ENCODE results near the gene BLCAP.

BLCAP gene

DNA sequence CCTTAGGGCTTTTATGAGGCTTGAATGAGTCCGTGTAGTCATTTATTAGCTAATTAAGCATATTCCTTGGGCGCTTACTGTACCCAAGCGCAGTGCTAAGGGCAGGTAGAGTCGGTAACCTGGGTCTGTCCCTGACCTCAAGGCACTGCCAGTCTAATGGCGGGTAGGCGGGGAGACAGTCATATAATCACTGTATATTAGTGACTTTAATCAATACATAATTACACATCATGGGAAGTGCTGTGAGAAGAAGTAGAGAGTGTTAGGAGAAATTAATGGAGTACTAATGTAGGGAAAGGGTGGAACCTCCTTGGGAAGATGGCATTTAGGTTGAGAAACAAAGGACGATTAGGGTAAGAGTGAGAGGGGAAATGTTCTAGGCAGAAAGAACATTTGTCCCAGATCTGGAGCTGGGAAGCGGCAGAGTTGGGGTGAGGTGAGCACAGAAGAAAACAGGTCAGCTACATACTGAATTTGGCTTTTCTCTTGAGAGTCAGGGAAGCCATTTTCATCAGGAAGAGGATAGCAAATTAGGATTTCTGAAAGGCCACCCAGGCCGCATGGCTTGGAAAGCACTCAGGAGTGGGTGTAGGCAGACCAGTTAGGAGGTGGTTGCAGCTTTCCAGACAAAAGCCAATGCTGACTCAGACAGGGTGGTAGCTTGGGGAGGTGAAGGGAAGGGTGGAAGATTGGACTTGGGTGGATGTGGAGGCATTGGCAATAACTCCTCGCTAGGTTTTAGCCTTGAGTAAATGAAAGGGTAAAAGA is 954 bp upstream of the BLCAP start (continued):
- TF ChIP-seq, protein P1, sequence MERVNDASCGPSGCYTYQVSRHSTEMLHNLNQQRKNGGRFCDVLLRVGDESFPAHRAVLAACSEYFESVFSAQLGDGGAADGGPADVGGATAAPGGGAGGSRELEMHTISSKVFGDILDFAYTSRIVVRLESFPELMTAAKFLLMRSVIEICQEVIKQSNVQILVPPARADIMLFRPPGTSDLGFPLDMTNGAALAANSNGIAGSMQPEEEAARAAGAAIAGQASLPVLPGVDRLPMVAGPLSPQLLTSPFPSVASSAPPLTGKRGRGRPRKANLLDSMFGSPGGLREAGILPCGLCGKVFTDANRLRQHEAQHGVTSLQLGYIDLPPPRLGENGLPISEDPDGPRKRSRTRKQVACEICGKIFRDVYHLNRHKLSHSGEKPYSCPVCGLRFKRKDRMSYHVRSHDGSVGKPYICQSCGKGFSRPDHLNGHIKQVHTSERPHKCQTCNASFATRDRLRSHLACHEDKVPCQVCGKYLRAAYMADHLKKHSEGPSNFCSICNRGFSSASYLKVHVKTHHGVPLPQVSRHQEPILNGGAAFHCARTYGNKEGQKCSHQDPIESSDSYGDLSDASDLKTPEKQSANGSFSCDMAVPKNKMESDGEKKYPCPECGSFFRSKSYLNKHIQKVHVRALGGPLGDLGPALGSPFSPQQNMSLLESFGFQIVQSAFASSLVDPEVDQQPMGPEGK (CRISPR knock-in tag; IDR thresholded peaks at IDR 0.05; ENCODE audit: borderline replicate concordance): no peak
- TF ChIP-seq, protein P2, sequence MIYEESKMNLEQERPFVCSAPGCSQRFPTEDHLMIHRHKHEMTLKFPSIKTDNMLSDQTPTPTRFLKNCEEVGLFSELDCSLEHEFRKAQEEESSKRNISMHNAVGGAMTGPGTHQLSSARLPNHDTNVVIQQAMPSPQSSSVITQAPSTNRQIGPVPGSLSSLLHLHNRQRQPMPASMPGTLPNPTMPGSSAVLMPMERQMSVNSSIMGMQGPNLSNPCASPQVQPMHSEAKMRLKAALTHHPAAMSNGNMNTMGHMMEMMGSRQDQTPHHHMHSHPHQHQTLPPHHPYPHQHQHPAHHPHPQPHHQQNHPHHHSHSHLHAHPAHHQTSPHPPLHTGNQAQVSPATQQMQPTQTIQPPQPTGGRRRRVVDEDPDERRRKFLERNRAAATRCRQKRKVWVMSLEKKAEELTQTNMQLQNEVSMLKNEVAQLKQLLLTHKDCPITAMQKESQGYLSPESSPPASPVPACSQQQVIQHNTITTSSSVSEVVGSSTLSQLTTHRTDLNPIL (CRISPR knock-in tag; IDR thresholded peaks at IDR 0.05; ENCODE audit: low read depth): no peak
- TF ChIP-seq ESRRG (CRISPR knock-in tag; IDR thresholded peaks at IDR 0.05): no peak
- TF ChIP-seq ZFP30 (CRISPR knock-in tag; IDR thresholded peaks at IDR 0.05): no peak
- no peak for TF ChIP-seq SNAI2 (CRISPR knock-in tag; IDR thresholded peaks at IDR 0.05)
- TF ChIP-seq, protein P3, sequence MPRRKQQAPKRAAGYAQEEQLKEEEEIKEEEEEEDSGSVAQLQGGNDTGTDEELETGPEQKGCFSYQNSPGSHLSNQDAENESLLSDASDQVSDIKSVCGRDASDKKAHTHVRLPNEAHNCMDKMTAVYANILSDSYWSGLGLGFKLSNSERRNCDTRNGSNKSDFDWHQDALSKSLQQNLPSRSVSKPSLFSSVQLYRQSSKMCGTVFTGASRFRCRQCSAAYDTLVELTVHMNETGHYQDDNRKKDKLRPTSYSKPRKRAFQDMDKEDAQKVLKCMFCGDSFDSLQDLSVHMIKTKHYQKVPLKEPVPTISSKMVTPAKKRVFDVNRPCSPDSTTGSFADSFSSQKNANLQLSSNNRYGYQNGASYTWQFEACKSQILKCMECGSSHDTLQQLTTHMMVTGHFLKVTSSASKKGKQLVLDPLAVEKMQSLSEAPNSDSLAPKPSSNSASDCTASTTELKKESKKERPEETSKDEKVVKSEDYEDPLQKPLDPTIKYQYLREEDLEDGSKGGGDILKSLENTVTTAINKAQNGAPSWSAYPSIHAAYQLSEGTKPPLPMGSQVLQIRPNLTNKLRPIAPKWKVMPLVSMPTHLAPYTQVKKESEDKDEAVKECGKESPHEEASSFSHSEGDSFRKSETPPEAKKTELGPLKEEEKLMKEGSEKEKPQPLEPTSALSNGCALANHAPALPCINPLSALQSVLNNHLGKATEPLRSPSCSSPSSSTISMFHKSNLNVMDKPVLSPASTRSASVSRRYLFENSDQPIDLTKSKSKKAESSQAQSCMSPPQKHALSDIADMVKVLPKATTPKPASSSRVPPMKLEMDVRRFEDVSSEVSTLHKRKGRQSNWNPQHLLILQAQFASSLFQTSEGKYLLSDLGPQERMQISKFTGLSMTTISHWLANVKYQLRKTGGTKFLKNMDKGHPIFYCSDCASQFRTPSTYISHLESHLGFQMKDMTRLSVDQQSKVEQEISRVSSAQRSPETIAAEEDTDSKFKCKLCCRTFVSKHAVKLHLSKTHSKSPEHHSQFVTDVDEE (CRISPR knock-in tag; IDR thresholded peaks at IDR 0.05): no peak
- no peak for TF ChIP-seq PPARA (CRISPR knock-in tag; IDR thresholded peaks at IDR 0.05; ENCODE audit: borderline replicate concordance)

DNA sequence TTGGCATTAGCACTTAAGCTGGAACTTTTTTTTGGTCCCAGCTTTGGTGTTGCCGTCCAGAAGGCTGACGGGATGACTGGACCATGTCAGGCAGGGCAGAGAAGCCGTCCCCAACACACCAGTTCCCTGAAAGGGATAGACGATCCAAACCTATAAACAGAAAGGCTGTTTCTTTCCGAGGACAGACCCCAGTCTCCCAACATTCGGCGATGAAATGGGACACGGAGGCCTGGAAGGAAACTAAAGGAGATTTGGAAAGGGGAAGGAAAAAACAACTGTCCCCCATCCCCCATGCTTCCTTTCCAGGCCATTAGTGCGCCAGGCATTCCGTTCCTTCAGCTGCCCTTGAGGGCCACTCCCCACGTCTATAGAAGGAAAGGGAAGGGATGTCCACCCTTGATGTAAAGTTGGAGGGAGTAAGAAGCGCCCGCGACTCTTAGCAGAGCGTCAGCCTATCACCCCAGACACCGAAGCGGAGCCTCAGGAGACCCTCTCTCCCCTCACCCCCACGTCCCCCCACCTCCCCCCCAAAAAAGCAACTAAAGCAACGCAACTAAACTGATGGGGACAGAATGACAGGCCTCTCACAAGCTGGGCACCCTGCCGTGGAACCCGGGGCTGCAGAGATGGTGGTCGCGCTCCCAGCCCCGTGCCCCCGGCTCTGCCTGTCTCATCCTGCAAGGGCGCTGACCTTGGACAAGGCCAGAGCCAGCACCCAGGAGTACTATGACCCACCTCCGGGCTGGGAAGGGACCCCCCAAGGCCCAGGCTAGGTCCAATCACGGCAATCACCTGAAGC is 638 bp downstream of the BLCAP start:
- no peak for TF ChIP-seq BACH2 (CRISPR knock-in tag; IDR thresholded peaks at IDR 0.05; ENCODE audit: borderline replicate concordance)
- no peak for TF ChIP-seq ZC3H10 (CRISPR knock-in tag; IDR thresholded peaks at IDR 0.05)
- TF ChIP-seq ZFP30 (CRISPR knock-in tag; IDR thresholded peaks at IDR 0.05): no peak
- no peak for TF ChIP-seq PPARA (CRISPR knock-in tag; IDR thresholded peaks at IDR 0.05; ENCODE audit: borderline replicate concordance)
- no peak for TF ChIP-seq TCF4 (CRISPR knock-in tag; IDR thresholded peaks at IDR 0.05; ENCODE audit: borderline replicate concordance)
- no peak for TF ChIP-seq ZFP3 (CRISPR knock-in tag; IDR thresholded peaks at IDR 0.05)
- no peak for TF ChIP-seq TOX (CRISPR knock-in tag; IDR thresholded peaks at IDR 0.05; ENCODE audit: borderline replicate concordance)
- no peak for TF ChIP-seq ZNF70 (CRISPR knock-in tag; IDR thresholded peaks at IDR 0.05)
- TF ChIP-seq ZNF565 (CRISPR knock-in tag; conservative IDR thresholded peaks at IDR 0.05; ENCODE audit: low read depth): no peak
- TF ChIP-seq, protein P3 (CRISPR knock-in tag; IDR thresholded peaks at IDR 0.05): no peak
- no peak for TF ChIP-seq ZNF8 (CRISPR knock-in tag; IDR thresholded peaks at IDR 0.05)
- no peak for TF ChIP-seq RARB (CRISPR knock-in tag; IDR thresholded peaks at IDR 0.05)
- no peak for TF ChIP-seq ARNTL (CRISPR knock-in tag; IDR thresholded peaks at IDR 0.05; ENCODE audit: borderline replicate concordance, low read depth)
- TF ChIP-seq ESRRG (CRISPR knock-in tag; IDR thresholded peaks at IDR 0.05): no peak
- TF ChIP-seq SNAI2 (CRISPR knock-in tag; IDR thresholded peaks at IDR 0.05): no peak
- TF ChIP-seq ISL1 (CRISPR knock-in tag; IDR thresholded peaks at IDR 0.05): no peak
- peak; percentile 65 for ATAC-seq

DNA sequence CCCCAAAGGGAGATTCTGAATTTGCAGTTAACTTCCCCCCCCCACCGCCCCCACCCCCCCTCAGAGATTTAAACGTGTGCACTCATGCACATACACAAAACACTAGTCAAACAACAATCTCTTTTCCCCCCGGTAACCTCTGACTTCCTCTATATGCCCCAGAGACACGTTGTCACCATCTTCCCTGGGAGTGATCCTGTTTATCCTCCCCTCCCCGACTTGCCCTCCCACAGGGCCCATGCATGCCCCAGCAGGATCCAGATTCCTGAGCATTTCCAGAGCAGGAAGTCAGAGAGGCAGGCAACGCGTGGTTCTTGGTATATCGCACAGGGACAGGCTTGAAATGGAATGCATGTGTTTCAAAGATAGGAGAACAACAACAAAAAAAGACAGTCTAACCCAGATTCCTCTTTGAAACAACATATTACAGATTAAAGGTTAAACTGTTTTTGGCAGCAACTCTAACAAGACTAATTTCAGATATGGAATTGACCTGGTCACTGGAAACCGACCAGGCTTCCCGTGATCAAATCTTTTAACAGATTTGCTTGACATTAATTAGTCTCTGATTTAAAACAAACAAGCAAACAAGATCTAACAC is 1.3 kb downstream of the BLCAP start:
- peak; percentile 49 for ATAC-seq
- TF ChIP-seq ESRRG (CRISPR knock-in tag; IDR thresholded peaks at IDR 0.05) (no peak), TOX (CRISPR knock-in tag; IDR thresholded peaks at IDR 0.05; ENCODE audit: borderline replicate concordance) (no peak), ZNF8 (CRISPR knock-in tag; IDR thresholded peaks at IDR 0.05) (no peak), ZFP3 (CRISPR knock-in tag; IDR thresholded peaks at IDR 0.05) (no peak), RARB (CRISPR knock-in tag; IDR thresholded peaks at IDR 0.05) (no peak), ZFP30 (CRISPR knock-in tag; IDR thresholded peaks at IDR 0.05) (no peak), BACH2 (CRISPR knock-in tag; IDR thresholded peaks at IDR 0.05; ENCODE audit: borderline replicate concordance) (no peak), CSDC2 (CRISPR knock-in tag; IDR thresholded peaks at IDR 0.05) (no peak), OSR1 (CRISPR knock-in tag; IDR thresholded peaks at IDR 0.05) (no peak), ISL1 (CRISPR knock-in tag; IDR thresholded peaks at IDR 0.05) (no peak), ZC3H10 (CRISPR knock-in tag; IDR thresholded peaks at IDR 0.05) (no peak), GLIS3 (CRISPR knock-in tag; IDR thresholded peaks at IDR 0.05) (no peak), ARNTL (CRISPR knock-in tag; IDR thresholded peaks at IDR 0.05; ENCODE audit: borderline replicate concordance, low read depth) (no peak), ZNF565 (CRISPR knock-in tag; conservative IDR thresholded peaks at IDR 0.05; ENCODE audit: low read depth) (no peak), SNAI2 (CRISPR knock-in tag; IDR thresholded peaks at IDR 0.05) (no peak)
- TF ChIP-seq, protein P2 (CRISPR knock-in tag; IDR thresholded peaks at IDR 0.05; ENCODE audit: low read depth): no peak
- TF ChIP-seq, protein P4, sequence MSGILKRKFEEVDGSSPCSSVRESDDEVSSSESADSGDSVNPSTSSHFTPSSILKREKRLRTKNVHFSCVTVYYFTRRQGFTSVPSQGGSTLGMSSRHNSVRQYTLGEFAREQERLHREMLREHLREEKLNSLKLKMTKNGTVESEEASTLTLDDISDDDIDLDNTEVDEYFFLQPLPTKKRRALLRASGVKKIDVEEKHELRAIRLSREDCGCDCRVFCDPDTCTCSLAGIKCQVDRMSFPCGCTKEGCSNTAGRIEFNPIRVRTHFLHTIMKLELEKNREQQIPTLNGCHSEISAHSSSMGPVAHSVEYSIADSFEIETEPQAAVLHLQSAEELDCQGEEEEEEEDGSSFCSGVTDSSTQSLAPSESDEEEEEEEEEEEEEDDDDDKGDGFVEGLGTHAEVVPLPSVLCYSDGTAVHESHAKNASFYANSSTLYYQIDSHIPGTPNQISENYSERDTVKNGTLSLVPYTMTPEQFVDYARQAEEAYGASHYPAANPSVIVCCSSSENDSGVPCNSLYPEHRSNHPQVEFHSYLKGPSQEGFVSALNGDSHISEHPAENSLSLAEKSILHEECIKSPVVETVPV (CRISPR knock-in tag; IDR thresholded peaks at IDR 0.05): no peak

All from SK-N-SH treated with all-trans-retinoic acid at 6 μM for 48 hours (cell line).